Left renal pelvis (tissue), 4 donors: Measurements from ENCODE around the gene HOMER3. TPM values are rescaled to one million over a fixed set of nuclear protein-coding genes. Genes with fewer than 3 reads are reported as not detected.
A peak's percentile ranks its signal among the peaks of the same experiment; 100 is the strongest.

Source experiments
- DNase-seq, 4 donors: peaks; one replicate each; pipeline ENCODE4 v3.0.0-alpha.2; 2013; ENCODE audit warnings: low read depth in 4 of 4, low spot score in 3 of 4
- polyA plus RNA-seq, 4 donors: library from polyadenylated mRNA; unstranded; fragments of 120-200 nt; gene quantifications; one replicate each; pipeline ENCODE4 v1.2.1, GENCODE V29; 2013; ENCODE audit not compliant: insufficient read length in 4 of 4

HOMER3 gene
- polyA plus RNA-seq = 10 to 100 TPM; 44.3 to 77.7 (median 51.1) TPM

GRCh38 chr19:18940769-18941627 lies at the start of gene HOMER3:
Gene HOMER3 (minus strand): TSS chr19:18941217. CDS start chr19:18938982, 2,235 bp downstream.
- DNase-seq = peak in 2 of 4 donors; percentile 55 to 61

GRCh38 chr19:18990128-18990708 lies 49.2 kb upstream of the HOMER3 start:
- DNase-seq = no peak

DNA sequence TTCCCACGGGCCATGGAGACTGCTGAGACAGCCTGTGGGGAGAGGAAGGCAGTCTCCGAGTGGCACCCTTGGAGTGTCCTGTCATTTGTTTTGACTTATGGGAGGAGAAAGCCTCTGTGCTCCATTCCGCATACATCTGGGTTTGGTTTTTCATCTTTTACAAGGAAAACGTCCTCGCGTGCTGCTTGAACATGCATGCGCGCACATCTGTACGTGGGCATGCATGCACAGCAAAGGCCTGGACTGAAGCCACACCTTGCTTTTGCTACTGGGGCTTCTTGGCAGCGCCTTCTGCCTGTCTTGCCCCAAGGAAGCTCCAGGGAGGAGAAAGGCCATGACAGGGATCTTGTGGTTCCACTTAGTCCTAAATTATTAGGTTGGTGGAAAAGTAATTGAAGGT lies 48.3 kb upstream of the HOMER3 start:
- no peak for DNase-seq

GRCh38 chr19:18987456-18987855 lies 46.4 kb upstream of the HOMER3 start:
- no peak for DNase-seq

DNA sequence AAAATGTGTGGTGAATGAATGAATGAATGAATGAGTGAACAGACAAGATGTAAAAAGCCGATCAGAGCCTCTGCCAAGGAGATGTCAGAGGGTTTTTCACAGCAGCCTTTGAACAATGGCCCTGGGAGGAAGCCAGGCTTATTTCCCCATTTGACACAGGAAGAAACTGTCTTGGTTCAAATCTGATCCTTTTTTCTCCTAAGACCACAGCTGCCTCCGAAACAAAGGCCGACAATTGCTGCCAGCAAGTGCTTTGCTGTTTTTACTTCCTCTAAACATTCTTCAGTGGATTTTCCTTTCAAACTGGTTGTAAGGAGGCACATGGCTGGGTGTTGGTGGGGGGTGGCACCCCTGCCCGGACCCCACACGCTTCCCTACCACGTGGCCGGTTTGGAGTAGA lies 44.2 kb upstream of the HOMER3 start:
- no peak for DNase-seq

- no peak for DNase-seq
These were observed 43.2 kb upstream of the HOMER3 start for GRCh38 chr19:18984251-18984650.

- no peak for DNase-seq
These were observed 41.7 kb upstream of the HOMER3 start for GRCh38 chr19:18982669-18983068.

DNA sequence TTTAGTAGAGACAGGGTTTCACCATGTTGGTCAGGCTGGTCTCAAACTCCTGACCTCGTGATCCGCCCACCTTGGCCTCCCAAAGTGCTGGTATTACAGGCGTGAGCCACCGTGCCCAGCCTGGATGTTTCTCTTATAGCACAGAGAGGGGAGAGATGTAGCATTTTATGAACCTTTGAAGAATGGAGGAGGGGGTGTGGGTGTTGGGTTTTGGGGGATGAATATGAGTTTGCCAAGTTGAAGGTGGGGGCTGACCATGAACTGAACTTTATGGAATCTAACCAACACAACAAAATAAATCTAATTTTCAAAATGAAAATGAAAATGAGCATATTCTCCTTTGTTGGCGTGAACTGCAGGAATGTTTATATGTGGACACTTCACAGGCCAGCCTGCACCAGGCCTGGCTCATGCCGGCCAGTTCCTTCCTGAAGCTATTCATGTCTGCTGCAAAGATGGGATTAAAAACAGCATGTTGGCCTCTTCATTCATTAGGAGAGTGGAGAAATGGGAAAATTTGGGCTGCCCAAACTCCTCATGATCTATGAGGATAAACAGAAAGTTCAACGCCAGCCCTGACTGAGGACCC lies 39.5 kb upstream of the HOMER3 start:
- DNase-seq = no peak

- no peak for DNase-seq
These were observed 37.6 kb upstream of the HOMER3 start for GRCh38 chr19:18978616-18979015.

GRCh38 chr19:18975869-18976268 lies 34.9 kb upstream of the HOMER3 start:
- no peak for DNase-seq

GRCh38 chr19:18975011-18975410 lies 34.0 kb upstream of the HOMER3 start:
- DNase-seq = no peak

DNA sequence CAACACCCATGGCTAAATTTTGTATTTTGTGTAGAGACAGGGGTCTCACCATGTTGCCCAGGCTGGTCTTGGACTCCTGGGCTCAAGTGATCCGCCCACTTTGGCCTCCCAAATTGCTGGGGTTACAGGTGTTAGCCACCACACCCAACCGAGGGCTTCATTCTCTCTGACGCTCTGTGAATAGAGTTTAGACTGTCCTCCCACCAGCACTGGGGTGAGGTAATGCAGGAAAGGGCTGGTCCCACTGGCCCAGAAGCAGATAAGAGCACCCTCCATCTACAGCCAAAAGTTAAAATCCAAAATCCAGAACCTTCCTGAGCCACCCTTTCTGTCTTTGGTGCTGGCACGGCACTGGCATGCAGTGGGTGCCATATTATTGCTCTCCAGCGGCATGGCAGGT lies 31.8 kb upstream of the HOMER3 start:
- no peak for DNase-seq

GRCh38 chr19:18972301-18972811 lies 31.3 kb upstream of the HOMER3 start:
- DNase-seq = no peak

DNA sequence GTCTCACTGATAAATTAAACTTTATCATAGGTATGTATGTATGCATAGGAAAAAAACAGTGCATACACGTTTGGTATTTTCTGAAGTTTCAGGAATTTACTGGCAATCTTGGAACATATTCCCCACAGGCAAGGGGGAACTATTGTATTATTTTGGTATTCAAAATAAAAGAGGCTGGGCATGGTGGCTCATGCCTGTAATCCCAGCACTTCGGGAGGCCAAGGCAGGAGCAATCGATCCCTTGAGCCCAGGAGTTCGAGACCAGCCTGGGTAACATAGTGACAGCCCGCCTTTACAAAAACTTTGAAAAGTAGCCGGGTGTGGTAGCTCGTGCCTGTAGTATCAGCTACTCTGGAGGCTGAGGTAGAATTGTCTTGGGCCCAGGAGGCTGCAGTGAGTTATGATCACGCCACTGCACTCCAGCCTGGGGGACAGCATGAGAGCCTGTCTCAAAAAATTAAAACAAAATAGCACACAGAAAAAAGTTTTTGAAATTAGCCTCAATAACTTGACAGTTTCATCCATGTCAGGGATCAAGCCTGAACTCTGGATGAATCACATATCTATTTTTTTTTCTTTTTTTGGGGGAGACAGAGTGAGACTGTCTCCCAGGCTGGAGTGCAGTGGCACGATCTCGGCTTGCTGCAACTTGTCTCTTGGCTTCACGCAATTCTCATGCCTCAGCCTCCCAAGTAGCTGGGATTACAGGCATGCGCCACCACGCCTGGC lies 29.1 kb upstream of the HOMER3 start:
- no peak for DNase-seq

DNA sequence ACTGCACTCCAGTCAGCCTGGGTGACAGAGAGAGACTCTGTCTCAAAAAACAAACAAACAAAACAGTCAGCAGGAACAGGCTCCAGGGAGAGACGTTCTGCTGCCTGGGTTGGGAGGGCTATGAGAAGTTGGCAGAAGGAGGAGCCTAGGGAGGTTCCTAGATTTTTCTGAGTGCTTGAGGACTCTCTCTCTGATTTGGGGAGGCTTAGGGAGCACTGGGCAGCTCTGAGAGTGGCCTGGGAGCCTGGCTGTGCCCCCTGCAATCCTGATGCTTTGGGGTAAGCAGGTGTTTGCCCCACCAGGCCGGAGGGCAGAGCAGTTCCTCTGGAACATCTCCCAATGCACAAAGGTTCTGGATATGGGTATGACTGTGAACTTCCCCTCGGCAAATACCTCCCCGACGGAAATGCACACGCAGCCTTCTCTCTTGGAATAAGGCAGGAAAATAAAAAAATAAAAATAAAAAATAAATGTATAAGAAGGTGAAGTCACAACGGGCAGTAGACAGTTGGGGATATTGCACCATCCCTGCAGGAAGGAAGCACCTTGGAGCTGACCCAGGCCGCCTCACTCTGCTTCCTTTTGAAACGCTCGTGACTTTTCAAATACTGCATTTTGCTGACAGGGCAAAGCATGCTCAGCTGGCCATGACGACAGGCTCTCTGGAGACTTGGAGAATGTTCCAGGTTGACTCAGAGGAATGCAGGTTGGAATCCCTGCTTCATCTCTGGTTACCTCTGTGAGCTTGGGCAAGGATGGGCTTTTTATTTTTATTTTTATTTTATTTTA lies 26.5 kb upstream of the HOMER3 start:
- peak; percentile 47 to 63 (median 56) for DNase-seq

DNA sequence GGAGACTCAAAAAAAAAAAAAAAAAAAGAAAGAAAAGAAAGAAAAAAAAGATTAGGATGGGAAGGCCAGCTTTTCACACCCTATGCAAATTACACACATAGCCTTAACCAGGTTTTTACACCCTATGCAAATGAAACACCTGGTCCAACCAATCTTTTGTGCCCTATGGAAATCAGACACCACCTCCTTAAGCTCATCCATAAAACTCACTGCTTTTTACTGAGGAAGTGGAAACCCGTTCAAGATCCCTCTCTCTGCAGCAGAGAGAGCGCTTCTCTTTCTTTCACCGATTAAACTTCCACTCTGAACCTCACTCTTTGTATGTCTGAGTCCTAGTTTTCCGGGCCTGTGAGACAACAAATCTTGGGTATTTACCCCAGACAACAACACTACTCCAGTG lies 25.3 kb upstream of the HOMER3 start:
- no peak for DNase-seq

DNA sequence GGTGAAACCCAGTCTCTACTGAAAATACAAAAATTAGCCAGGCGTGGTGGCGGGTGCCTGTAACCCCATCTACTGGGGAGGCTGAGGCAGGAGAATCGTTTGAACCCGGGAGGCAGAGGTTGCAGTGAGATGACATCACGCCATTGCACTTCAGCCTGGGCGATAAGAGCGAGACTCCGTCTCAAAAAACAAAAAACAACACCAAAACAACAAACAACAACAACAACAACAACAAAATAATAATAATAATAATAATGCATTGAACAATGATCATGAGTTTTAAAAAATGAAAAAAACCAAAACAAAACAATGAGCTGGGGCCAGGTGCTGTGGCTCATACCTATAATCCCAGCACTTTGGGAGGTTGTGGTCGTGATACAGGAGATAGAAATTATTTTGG lies 23.1 kb upstream of the HOMER3 start:
- DNase-seq = no peak

GRCh38 chr19:18961767-18962620 lies 21.0 kb upstream of the HOMER3 start:
- DNase-seq = no peak

GRCh38 chr19:18960370-18960769 lies 19.4 kb upstream of the HOMER3 start:
- no peak for DNase-seq
